ENCODE measurements around the gene THAP6.

Gene THAP6

DNA sequence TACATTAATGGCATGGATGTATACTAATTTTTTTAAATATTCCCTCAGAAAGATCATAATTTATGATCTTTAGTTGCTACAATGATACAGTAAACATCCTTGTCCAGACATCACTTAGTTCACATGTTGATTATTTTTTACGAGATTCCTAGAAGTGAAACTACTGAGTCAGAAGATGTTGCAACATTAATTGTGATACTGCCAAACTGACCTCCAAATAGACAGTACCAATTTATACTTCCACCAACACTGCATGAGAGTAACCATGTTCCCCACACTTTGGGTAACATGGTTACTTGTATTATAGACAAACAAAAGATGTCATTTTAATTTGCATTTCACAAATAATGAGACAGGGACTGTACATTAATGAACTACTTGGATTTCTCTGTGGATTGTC is 19.7 kb upstream of the THAP6 start:
- no peak overlapping the region for H3K4me3 ChIP-seq (ENCODE audit: low read length)
- DNase-seq (ENCODE audit: low read depth) = no peak
- no peak for TF ChIP-seq CTCF (conservative IDR thresholded peaks at IDR 0.05; ENCODE audit: low read depth, low read length)

GRCh38 chr4:75495476-75495875 is 18.8 kb upstream of the THAP6 start:
- no peak for TF ChIP-seq CTCF (conservative IDR thresholded peaks at IDR 0.05; ENCODE audit: low read depth, low read length)
- no peak for DNase-seq (ENCODE audit: low read depth)
- H3K4me3 ChIP-seq (ENCODE audit: low read length) = no peak overlapping the region

GRCh38 chr4:75496406-75496805 is 17.9 kb upstream of the THAP6 start:
- DNase-seq (ENCODE audit: low read depth) = no peak
- H3K4me3 ChIP-seq (ENCODE audit: low read length) = no peak overlapping the region
- no peak for TF ChIP-seq CTCF (conservative IDR thresholded peaks at IDR 0.05; ENCODE audit: low read depth, low read length)

- TF ChIP-seq CTCF (conservative IDR thresholded peaks at IDR 0.05; ENCODE audit: low read depth, low read length) = no peak
- H3K4me3 ChIP-seq (ENCODE audit: low read length) = no peak overlapping the region
- DNase-seq (ENCODE audit: low read depth) = no peak
These were observed 17.1 kb upstream of the THAP6 start for GRCh38 chr4:75497133-75497532.

DNA sequence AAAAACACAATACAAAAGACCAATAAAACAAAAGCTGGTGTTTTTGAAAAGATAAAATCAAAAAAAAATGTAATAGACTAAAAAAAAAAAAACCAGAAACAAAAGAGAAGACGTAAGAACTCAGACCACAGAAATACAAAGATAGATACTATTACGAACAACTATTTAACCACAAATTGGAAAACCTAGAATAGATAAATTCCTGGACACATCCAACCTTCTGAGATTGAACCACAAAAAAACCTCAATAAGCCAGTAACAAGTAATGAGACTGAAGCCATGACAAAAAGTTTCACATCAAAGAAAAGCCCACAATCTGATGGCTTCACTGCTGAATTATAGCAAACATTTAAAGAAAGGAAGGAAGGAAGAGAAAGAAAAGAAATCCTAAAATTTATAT is 16.2 kb upstream of the THAP6 start:
- no peak for TF ChIP-seq CTCF (conservative IDR thresholded peaks at IDR 0.05; ENCODE audit: low read depth, low read length)
- no peak overlapping the region for H3K4me3 ChIP-seq (ENCODE audit: low read length)
- no peak for DNase-seq (ENCODE audit: low read depth)

GRCh38 chr4:75499900-75500299 is 14.4 kb upstream of the THAP6 start:
- no peak for DNase-seq (ENCODE audit: low read depth)
- H3K4me3 ChIP-seq (ENCODE audit: low read length) = no peak overlapping the region
- TF ChIP-seq CTCF (conservative IDR thresholded peaks at IDR 0.05; ENCODE audit: low read depth, low read length) = no peak

DNA sequence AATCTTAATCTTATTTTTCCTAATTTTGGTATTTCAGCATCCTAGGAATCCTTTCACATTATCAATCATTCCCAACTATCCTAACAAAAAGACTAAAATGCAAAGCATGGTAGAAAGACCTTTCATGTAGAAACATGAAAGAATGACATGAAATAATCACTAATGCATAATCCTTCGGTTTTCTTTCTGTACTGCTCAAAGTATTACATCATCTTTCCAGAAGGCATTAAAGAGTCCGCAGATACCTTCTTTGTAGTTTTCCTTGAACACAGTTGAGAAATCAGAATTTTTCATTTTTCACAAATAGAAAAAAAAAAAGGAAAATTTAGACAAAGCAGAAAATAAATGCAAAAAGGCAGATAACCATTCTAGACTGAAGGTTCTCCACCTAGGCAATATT is 11.6 kb upstream of the THAP6 start:
- no peak for TF ChIP-seq CTCF (conservative IDR thresholded peaks at IDR 0.05; ENCODE audit: low read depth, low read length)
- DNase-seq (ENCODE audit: low read depth) = no peak
- no peak overlapping the region for H3K4me3 ChIP-seq (ENCODE audit: low read length)
